Parathyroid adenoma (tissue), 2 donors: ENCODE results near the gene ERC1.

ENCODE experiments used
- H2AFZ ChIP-seq: fragments of 300-600 bp; sonication (generic); one replicate; pipeline ENCODE4 v1.7.0; 2017; ENCODE audit warnings: antibody characterized with exemption, mild to moderate bottlenecking
- H3K27ac ChIP-seq: fragments of 300-600 bp; sonication (generic); one replicate; pipeline ENCODE4 v1.7.0; 2017
- H3K27me3 ChIP-seq: fragments of 300-600 bp; sonication (generic); one replicate; pipeline ENCODE4 v1.7.0; 2017; ENCODE audit warnings: low read length; ENCODE audit not compliant: control insufficient read depth, insufficient read depth
- H3K36me3 ChIP-seq: fragments of 300-600 bp; sonication (generic); one replicate; pipeline ENCODE4 v1.7.0; 2017; ENCODE audit warnings: low read length; ENCODE audit not compliant: control insufficient read depth, insufficient read depth
- H3K4me1 ChIP-seq: fragments of 300-600 bp; sonication (generic); one replicate; pipeline ENCODE4 v1.7.0; 2017; ENCODE audit warnings: control low read depth
- H3K4me2 ChIP-seq: fragments of 300-600 bp; sonication (generic); one replicate; pipeline ENCODE4 v1.7.0; 2017; ENCODE audit warnings: low read length
- H3K4me3 ChIP-seq: fragments of 300-600 bp; sonication (generic); one replicate; pipeline ENCODE4 v1.7.0; 2017; ENCODE audit warnings: low read depth, low read length
- H3K79me2 ChIP-seq: fragments of 300-600 bp; sonication (generic); one replicate; pipeline ENCODE4 v1.7.0; 2017; ENCODE audit warnings: control low read depth
- H3K9ac ChIP-seq: fragments of 300-600 bp; sonication (generic); one replicate; pipeline ENCODE4 v1.7.0; 2017; ENCODE audit warnings: mild to moderate bottlenecking
- H3K9me3 ChIP-seq: fragments of 300-600 bp; sonication (generic); one replicate; pipeline ENCODE4 v1.7.0; 2017; ENCODE audit warnings: low read length; ENCODE audit not compliant: control insufficient read depth
- TF ChIP-seq, protein P1 (sequence below): fragments of 300-600 bp; sonication (generic); IDR thresholded peaks from one replicate; pipeline ENCODE4 v1.7.0; 2017; ENCODE audit warnings: antibody characterized with exemption, mild to moderate bottlenecking
- donor health status: primary hyperparathyroidism.

Gene ERC1

DNA sequence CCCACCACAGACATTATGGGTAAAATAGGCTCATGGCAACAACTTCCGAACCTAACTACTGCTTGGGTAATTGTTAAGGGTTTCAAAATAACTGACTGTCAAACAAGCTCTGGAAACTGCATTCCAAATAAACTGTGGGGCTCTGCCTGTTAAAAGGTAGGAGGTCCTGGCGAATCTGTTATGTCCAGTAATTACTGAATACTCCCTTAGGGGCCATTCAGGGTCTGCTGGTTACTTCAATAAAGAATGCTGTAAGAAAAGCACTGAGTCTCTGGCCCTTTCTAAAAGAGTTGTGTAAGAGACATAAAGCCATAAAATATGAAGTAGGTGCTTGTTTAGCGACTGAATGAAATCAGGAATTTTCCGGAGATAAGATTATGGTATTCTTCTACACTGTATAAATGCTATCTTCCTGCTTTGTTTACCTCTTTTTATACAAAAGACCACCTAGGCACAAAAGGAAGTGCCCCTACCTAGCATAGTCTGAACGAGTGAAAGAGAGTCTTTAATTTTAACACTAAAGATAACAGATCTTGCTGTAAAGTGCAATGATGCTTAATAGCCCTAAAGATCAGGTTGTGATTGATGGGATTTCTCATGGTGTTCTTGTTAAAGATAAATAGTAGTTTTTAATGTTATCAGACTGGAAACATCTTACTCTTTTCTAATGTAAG, 475.6 kb downstream of the ERC1 start:
- Histone ChIP-seq H3K9me3 (no peaks in the 10 kb centered on the region), H3K27ac (no peak overlapping the region), H3K79me2 (no peaks in the 10 kb centered on the region), H3K9ac (no peak overlapping the region), H3K4me3 (no peak overlapping the region), H3K36me3 (no peaks in the 10 kb centered on the region), H3K4me1 (no peaks in the 10 kb centered on the region), H3K4me2 (no peak overlapping the region), H2AFZ (no peak overlapping the region), H3K27me3 (no peaks in the 10 kb centered on the region)
- TF ChIP-seq, protein P1, sequence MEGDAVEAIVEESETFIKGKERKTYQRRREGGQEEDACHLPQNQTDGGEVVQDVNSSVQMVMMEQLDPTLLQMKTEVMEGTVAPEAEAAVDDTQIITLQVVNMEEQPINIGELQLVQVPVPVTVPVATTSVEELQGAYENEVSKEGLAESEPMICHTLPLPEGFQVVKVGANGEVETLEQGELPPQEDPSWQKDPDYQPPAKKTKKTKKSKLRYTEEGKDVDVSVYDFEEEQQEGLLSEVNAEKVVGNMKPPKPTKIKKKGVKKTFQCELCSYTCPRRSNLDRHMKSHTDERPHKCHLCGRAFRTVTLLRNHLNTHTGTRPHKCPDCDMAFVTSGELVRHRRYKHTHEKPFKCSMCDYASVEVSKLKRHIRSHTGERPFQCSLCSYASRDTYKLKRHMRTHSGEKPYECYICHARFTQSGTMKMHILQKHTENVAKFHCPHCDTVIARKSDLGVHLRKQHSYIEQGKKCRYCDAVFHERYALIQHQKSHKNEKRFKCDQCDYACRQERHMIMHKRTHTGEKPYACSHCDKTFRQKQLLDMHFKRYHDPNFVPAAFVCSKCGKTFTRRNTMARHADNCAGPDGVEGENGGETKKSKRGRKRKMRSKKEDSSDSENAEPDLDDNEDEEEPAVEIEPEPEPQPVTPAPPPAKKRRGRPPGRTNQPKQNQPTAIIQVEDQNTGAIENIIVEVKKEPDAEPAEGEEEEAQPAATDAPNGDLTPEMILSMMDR = no peak

DNA sequence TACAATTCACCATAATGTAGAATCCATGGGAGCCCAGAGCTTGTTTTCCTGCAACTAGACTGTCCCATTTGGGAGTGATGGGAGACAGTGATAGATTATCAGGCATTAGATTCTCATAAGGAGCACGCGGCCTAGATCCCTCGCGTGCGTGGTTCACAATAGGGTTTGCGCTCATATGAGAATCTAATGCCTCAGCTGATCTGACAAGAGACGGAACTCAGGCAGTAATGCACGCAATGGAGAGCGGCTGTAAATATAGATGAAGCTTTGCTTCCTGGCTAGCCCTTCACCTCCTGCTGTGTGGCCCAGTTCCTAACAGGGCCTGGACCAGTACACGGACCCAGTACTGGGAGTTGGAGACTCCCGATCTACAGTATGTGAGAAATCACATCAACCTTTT, 476.7 kb downstream of the ERC1 start:
- Histone ChIP-seq H3K4me1 (no peaks in the 10 kb centered on the region), H3K36me3 (no peaks in the 10 kb centered on the region), H3K27me3 (no peaks in the 10 kb centered on the region), H3K9me3 (no peaks in the 10 kb centered on the region), H3K9ac (no peak overlapping the region), H2AFZ (no peak overlapping the region), H3K79me2 (no peaks in the 10 kb centered on the region), H3K27ac (no peak overlapping the region), H3K4me3 (no peak overlapping the region), H3K4me2 (no peak overlapping the region)
- TF ChIP-seq, protein P1 = no peak

- Histone ChIP-seq H3K9me3 (no peaks in the 10 kb centered on the region), H3K36me3 (no peaks in the 10 kb centered on the region), H2AFZ (no peak overlapping the region), H3K4me2 (no peak overlapping the region), H3K27me3 (no peaks in the 10 kb centered on the region), H3K79me2 (no peaks in the 10 kb centered on the region), H3K4me3 (no peak overlapping the region), H3K4me1 (no peaks in the 10 kb centered on the region), H3K27ac (no peak overlapping the region), H3K9ac (no peak overlapping the region)
- TF ChIP-seq, protein P1 = no peak
Measured at GRCh38 chr12:1469070-1469469, 478.0 kb downstream of the ERC1 start.

DNA sequence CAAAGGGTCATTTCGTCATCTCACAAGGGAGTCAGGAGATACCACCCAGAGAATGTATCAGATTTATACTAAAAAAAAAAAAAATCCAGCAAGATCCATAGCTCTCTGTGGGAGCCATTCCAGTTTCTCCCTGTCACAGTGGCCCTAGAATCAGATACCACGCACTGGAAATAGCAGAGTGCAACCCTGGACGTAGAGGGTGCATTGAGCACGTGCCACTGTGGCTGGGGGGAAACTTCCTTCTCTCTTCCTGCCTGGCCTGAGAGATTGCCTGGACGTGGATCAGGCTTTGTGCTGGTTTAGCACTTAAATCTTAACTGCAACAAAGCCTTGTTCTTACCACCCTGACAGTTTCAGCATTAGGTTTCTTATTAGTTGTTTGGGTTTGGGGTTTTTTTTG, 479.0 kb downstream of the ERC1 start:
- Histone ChIP-seq H2AFZ (no peak overlapping the region), H3K9me3 (no peaks in the 10 kb centered on the region), H3K9ac (no peak overlapping the region), H3K27ac (no peak overlapping the region), H3K27me3 (no peaks in the 10 kb centered on the region), H3K4me3 (no peak overlapping the region), H3K4me1 (no peaks in the 10 kb centered on the region), H3K36me3 (no peaks in the 10 kb centered on the region), H3K4me2 (no peak overlapping the region), H3K79me2 (no peaks in the 10 kb centered on the region)
- TF ChIP-seq, protein P1 = no peak

- H2AFZ ChIP-seq = no peak overlapping the region
- no peaks in the 10 kb centered on the region for H3K4me1 ChIP-seq
- H3K4me3 ChIP-seq = no peak overlapping the region
- H3K9me3 ChIP-seq = no peaks in the 10 kb centered on the region
- H3K9ac ChIP-seq = no peak overlapping the region
- H3K4me2 ChIP-seq = no peak overlapping the region
- TF ChIP-seq, protein P1 = no peak
- no peaks in the 10 kb centered on the region for H3K36me3 ChIP-seq
- no peaks in the 10 kb centered on the region for H3K27me3 ChIP-seq
- no peaks in the 10 kb centered on the region for H3K79me2 ChIP-seq
- H3K27ac ChIP-seq = no peak overlapping the region
Measured at GRCh38 chr12:1471224-1471623, 480.2 kb downstream of the ERC1 start.
